PC-9 (cell line): Measurements from ENCODE around the gene RASSF4.

Source experiments
- CTCF ChIP-seq: fragments of 200-600 bp; sonication (generic); conservative IDR thresholded peaks from 2 replicates; pipeline ENCODE4 v1.6.1; 2017; ENCODE audit warnings: mixed run types, antibody characterized with exemption, mild to moderate bottlenecking, moderate library complexity
- EZH2 ChIP-seq: fragments of 200-600 bp; sonication (generic); IDR thresholded peaks from 2 replicates; pipeline ENCODE4 v1.8.0; 2017; ENCODE audit warnings: antibody characterized with exemption, low read depth

- TF ChIP-seq CTCF (no peak), EZH2 (no peak)
These were observed 41.8 kb upstream of the RASSF4 start for GRCh38 chr10:44917848-44918247.
